BE2C (cell line): ENCODE results near the gene SCARB1.

Experiments
- DNase-seq: peaks from one replicate; pipeline ENCODE4 v3.0.0-alpha.2; 2020
- H3K27me3 ChIP-seq: fragments of 250-450 bp; sonication (Bioruptor Pico); 2 replicates; pipeline ENCODE4 v1.5.1; 2020; ENCODE audit warnings: mild to moderate bottlenecking
- H3K36me3 ChIP-seq: fragments of 250-450 bp; sonication (Bioruptor Pico); 2 replicates; pipeline ENCODE4 v1.5.1; 2020; ENCODE audit warnings: mild to moderate bottlenecking
- H3K4me1 ChIP-seq: fragments of 250-450 bp; sonication (Bioruptor Pico); 2 replicates; pipeline ENCODE4 v1.5.1; 2020
- H3K4me3 ChIP-seq: 2 replicates; pipeline ENCODE4 v1.5.1; 2011; ENCODE audit warnings: low read depth, low read length
- H3K9me3 ChIP-seq: fragments of 250-450 bp; sonication (Bioruptor Pico); 2 replicates; pipeline ENCODE4 v1.5.1; 2020
- TF ChIP-seq, protein P1 (sequence below): IDR thresholded peaks from 2 replicates; pipeline ENCODE4 v1.5.1; 2012; ENCODE audit warnings: mild to moderate bottlenecking, low read depth, low read length

SCARB1 gene

DNA sequence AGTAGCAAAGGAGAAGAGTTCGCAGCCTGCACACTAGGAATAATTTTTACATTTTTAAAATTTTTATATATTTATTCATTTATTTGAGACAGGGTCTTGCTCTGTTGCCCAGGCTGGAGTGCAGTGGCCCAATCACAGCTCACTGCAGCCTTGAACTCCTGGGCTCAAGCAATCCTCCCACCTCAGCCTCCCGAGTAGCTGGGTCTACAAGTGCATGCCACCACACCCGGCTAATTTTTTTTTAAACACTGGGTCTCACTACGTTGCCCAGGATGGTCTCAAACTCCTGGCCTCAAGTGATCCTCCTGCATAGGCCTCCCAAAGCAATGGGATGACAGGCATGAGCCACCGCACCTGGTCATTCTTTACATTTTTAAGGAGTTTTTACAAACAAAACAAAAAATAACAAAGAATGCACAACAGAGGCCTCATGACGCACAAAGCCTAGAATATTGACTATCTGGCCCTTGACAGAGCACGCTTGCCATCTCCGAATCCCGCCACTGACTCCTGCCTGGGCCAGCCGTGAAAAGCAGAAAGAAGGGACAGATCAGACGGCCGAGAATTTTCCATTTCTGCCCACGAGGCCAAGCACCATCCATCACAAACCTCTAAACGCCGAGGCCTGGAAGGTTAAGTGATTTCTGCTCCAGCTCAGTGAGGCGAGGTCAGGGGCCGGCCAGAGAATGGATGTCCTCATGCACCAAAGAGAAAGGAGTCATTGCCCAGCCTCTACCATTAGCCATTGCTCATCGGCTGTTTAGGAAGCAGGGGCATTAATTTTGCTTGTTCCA, 120.0 kb downstream of the SCARB1 start:
- no peak for DNase-seq
- peaks cover 9% of the 10 kb centered on the region for H3K4me1 ChIP-seq

DNA sequence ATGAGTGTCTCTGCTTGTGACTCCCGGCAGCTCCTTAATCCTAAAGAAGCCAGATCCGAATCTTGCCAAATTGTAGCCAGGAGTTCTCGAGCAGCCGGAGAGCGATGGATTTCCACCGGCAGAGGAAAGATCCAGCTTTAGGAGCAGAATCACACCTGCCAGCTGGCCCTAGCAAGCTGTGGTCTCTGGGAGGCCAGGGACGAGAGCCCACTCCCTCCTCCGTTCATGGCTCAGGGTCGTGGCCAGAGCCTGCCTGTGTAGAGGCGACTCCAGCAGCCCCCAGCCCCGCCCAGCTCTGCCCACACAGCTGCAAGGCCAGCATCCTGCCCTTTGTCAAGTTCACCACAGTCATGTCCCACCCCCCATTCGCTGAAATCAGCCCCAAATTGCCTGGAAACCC, 121.0 kb downstream of the SCARB1 start:
- DNase-seq, result no peak
- TF ChIP-seq, protein P1, sequence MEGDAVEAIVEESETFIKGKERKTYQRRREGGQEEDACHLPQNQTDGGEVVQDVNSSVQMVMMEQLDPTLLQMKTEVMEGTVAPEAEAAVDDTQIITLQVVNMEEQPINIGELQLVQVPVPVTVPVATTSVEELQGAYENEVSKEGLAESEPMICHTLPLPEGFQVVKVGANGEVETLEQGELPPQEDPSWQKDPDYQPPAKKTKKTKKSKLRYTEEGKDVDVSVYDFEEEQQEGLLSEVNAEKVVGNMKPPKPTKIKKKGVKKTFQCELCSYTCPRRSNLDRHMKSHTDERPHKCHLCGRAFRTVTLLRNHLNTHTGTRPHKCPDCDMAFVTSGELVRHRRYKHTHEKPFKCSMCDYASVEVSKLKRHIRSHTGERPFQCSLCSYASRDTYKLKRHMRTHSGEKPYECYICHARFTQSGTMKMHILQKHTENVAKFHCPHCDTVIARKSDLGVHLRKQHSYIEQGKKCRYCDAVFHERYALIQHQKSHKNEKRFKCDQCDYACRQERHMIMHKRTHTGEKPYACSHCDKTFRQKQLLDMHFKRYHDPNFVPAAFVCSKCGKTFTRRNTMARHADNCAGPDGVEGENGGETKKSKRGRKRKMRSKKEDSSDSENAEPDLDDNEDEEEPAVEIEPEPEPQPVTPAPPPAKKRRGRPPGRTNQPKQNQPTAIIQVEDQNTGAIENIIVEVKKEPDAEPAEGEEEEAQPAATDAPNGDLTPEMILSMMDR, result no peak
- Histone ChIP-seq H3K27me3 (no peaks in the 10 kb centered on the region), H3K9me3 (no peaks in the 10 kb centered on the region), H3K4me3 (no peak overlapping the region), H3K36me3 (no peaks in the 10 kb centered on the region), H3K4me1 (peaks cover 9% of the 10 kb centered on the region)

More for the DNA sequence above, 120.0 kb downstream of the SCARB1 start:
- Histone ChIP-seq H3K4me3 (no peak overlapping the region), H3K36me3 (no peaks in the 10 kb centered on the region), H3K27me3 (no peaks in the 10 kb centered on the region), H3K9me3 (no peaks in the 10 kb centered on the region)
- TF ChIP-seq, protein P1, result no peak

DNA sequence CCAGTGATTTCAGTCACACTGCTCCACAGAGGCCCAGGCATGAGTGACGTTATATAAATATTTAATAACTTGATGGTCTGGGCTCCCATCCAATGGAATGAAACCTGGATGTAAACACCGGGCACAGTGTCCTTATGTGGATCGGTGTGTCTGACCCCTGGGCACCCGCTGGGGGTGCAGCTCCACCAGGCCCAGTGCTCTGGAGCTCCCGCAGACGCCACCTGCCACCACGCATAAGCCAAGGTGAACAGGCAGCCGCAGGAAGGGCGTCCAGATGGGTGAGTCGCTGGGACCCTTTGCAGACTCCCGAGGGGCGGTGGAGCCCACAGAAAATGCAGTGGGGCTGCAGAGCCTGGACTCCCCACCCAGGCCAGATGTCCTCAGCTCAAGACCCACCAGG, 121.6 kb downstream of the SCARB1 start:
- DNase-seq, result peak; percentile 33
- TF ChIP-seq, protein P1, result no peak
- H3K27me3 ChIP-seq, result no peaks in the 10 kb centered on the region

DNA sequence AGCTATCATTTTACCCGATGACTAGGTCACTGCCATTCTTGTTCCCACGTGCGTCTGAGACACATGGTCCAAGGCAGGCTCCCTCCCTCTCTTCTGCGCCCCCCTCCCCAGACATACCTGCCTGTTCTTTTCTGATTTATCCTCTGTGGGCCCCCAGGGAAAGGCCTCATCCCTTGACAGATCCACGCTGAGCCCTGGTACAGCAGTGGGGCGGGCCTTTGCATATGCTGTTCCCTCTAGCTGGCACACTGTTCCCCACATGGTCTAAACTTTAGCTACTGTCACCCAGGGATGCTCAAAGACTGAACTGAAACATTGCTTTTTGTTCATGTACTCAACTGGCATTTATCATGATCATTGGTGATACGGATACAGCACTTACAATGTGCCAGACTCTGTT, 122.5 kb downstream of the SCARB1 start:
- H3K4me3 ChIP-seq, result no peak overlapping the region
- TF ChIP-seq, protein P1, result no peak
- H3K36me3 ChIP-seq, result no peaks in the 10 kb centered on the region
- peaks cover 4% of the 10 kb centered on the region for H3K4me1 ChIP-seq
- no peaks in the 10 kb centered on the region for H3K27me3 ChIP-seq
- H3K9me3 ChIP-seq, result no peaks in the 10 kb centered on the region
- DNase-seq, result no peak

More for the DNA sequence above, 121.6 kb downstream of the SCARB1 start:
- H3K36me3 ChIP-seq, result no peaks in the 10 kb centered on the region
- no peaks in the 10 kb centered on the region for H3K9me3 ChIP-seq
- H3K4me1 ChIP-seq, result peaks cover 9% of the 10 kb centered on the region
- no peak overlapping the region for H3K4me3 ChIP-seq

DNA sequence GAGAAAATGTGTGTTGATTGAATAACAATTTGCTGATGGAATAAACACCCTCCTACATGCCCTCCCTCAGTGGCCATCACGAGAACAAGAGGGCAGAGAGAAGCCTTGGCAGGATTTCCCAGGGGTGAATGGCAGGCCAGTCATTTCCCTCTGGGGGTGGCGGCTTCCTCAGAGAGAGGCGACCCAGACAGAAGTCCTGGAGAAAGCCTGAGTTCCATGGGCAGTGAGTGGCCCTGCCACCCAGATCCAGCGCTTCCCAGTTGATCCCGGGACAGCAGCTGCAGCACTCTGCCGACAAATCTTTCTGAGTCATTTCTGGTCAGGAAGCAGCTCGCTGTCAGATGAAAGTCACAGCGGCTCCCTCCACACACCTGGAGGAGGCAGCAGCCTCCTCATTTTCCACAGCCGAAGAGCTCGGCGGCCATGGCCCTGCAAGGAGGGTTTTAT, 123.0 kb downstream of the SCARB1 start:
- TF ChIP-seq, protein P1, result no peak

DNA sequence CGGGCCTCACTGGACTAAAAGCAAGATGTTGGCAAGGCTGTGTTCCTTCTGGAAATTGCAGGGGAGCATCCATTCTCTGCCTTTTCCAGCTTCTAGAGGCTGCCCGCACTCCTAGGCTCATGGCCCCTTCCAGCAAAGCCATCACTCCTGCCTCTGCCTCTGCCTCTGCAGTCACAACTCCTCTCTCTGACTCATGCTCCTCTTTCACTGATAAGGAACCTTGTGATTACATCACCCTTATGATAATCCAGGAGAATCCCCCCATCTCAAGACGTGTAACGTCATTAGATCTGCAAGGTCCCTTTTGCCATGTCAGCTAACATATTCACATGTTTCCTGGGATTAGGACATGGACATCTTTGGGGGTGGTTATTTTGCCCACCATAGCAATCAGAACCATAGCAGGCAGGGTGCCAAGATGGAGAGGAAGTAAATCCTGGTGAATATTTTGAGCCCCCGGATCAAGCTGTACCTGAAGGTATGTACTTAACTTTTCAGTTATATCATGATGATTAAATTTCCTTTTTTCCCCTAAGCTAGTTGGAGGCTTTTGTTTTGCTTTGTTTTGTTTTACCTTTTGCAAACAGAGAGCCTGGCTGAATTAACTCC, 123.6 kb downstream of the SCARB1 start:
- no peaks in the 10 kb centered on the region; the same call in 1 of the 2 replicates for H3K4me1 ChIP-seq
- no peaks in the 10 kb centered on the region for H3K9me3 ChIP-seq
- no peaks in the 10 kb centered on the region for H3K27me3 ChIP-seq
- no peak for DNase-seq
- no peaks in the 10 kb centered on the region for H3K36me3 ChIP-seq
- TF ChIP-seq, protein P1, result no peak
- H3K4me3 ChIP-seq, result no peak overlapping the region

More for the DNA sequence above, 123.0 kb downstream of the SCARB1 start:
- Histone ChIP-seq H3K9me3 (no peaks in the 10 kb centered on the region), H3K36me3 (no peaks in the 10 kb centered on the region), H3K27me3 (no peaks in the 10 kb centered on the region), H3K4me3 (no peak overlapping the region), H3K4me1 (peaks cover 2% of the 10 kb centered on the region; the same call in 1 of the 2 replicates)
- peak; percentile 32 for DNase-seq
